ENCODE results near the gene CRYBG1.
"Not testable (repeated sequence)": the region's sequence is repeated elsewhere in the genome, so short reads cannot be mapped to it uniquely, and the experiment has no call there.

The CRYBG1 gene

DNA sequence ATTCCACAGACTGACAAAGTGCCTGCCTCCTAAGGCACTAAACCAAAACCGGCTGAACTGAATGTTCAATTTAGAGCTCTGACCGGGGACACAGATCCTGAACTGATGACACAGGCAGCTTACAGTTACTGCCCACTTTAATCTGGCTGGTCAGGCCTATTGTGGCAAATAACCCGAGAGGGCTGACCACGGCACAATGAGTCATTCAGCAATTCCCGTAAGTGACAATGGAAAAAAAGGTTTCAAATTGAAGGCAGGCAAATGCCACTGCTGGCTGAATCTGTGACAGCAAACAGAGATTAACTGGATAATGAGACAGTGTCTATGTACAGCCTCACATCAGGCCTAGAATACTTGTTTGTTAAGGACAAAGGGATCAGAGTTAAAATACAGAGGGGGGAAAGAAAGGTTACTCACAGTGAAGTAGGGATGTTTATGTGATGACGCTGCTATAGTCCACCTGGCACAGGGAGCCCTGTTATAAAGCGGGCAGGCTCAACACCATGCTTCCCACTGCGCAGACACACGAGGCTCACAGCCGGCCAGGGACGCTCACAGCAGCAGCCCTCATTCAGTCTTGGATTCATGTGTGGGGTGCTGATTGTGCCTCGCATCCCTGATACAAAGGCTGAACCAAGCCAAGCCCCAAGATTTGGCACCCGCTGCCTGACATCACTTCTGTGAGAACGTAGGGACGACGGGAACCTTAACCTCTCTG lies 214.4 kb downstream of the CRYBG1 start:
- peak; percentile 77 for DNase-seq (ENCODE audit: low spot score)
- FAIRE-seq, result peak; percentile 93

GRCh38 chr6:106579281-106579680 lies 218.8 kb downstream of the CRYBG1 start:
- FAIRE-seq, result no peak
- no peak for DNase-seq (ENCODE audit: low spot score)

GRCh38 chr6:106581468-106581867 lies 221.0 kb downstream of the CRYBG1 start:
- no peak for DNase-seq (ENCODE audit: low spot score)
- no peak for FAIRE-seq

GRCh38 chr6:106586815-106587415 lies 226.4 kb downstream of the CRYBG1 start:
- DNase-seq (ENCODE audit: low spot score), result no peak
- no peak for FAIRE-seq

DNA sequence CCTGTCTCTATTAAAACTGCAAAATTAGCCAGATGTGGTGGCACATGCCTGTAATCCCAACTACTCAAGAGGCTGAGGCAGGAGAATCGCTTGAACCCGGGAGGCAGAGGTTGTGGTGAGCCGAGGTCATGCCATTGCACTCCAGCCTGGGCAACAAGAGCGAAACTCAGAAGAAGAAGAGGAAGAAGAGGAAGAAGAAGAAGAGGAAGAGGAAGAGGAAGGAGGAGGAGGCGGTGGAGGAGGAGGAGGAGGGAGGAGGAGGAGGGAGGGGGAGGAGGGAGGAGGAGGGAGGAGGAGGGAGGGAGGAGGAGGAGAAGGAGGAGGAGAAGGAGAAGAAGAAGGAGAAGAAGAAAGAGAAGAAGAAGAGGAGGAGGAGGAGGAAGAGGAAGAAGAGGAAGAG lies 228.4 kb downstream of the CRYBG1 start:
- FAIRE-seq; DNase-seq (ENCODE audit: low spot score): not testable (repeated sequence)

GRCh38 chr6:106591111-106591825 lies 230.8 kb downstream of the CRYBG1 start:
- DNase-seq (ENCODE audit: low spot score), result peak; percentile 78
- peak; percentile 94 for FAIRE-seq

GRCh38 chr6:106599440-106599839 lies 238.9 kb downstream of the CRYBG1 start:
- no peak for DNase-seq (ENCODE audit: low spot score)
- FAIRE-seq, result no peak

DNA sequence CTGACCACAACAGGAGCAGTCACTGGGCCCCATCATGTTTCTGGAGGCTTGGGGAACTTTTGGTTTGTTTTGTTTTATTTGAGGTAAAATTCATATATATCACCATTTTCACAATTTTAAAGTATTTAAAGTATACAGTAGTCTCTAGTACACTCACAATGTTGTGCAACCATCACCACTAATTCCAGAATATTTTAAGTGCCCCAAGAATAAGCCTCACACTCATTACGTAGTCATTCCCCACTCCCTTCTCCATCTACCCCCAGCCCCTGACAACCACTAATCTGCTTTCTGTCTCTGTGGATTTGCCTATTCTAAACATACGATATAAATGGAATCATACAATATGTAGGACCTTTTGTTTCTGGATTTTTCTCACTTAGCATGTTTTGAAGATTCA lies 239.8 kb downstream of the CRYBG1 start:
- FAIRE-seq, result no peak
- DNase-seq (ENCODE audit: low spot score), result no peak

GRCh38 chr6:106608080-106608668 lies 247.7 kb downstream of the CRYBG1 start:
- DNase-seq (ENCODE audit: low spot score) (peak; percentile 52), FAIRE-seq (peak; percentile 73)

DNA sequence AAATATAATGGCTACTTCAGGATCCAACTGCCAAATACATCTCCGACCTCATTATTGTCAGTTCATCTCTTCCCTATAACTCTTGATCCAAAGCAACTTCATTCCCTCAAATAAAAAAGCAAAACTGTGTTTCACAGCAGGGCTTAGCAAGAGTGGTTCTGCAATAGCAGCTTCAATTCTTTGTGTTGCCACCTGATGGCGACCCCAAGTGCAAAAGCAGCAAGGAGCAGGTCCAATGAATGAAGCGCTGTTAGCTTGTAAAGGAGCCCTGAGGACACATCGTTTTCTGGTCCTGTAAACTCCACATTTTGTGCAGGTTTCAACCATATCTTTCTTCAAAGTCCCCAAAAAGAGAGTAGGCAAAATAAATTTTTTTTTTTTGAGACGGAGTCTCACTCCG lies 249.2 kb downstream of the CRYBG1 start:
- FAIRE-seq, result no peak
- peak; percentile 11 for DNase-seq (ENCODE audit: low spot score)

DNA sequence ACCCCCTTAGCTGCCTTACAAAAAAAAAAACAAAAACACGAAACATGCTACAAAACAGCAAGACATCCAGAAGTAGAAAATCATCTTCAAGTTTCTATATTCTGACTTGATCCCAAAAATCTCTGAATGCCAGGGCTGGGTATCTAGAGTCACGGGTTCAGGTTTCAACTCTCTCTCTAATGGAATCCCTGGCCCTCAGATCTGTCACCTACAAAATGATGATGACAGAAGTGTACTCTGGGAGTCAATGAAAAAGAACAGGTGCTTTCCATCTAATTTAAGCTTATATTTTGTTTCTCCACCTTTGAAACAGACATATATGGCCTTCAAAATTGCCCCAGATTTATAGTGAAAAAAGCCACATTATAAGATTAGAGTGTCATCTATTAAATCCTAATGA lies 250.5 kb downstream of the CRYBG1 start:
- DNase-seq (ENCODE audit: low spot score) (no peak), FAIRE-seq (no peak)

DNA sequence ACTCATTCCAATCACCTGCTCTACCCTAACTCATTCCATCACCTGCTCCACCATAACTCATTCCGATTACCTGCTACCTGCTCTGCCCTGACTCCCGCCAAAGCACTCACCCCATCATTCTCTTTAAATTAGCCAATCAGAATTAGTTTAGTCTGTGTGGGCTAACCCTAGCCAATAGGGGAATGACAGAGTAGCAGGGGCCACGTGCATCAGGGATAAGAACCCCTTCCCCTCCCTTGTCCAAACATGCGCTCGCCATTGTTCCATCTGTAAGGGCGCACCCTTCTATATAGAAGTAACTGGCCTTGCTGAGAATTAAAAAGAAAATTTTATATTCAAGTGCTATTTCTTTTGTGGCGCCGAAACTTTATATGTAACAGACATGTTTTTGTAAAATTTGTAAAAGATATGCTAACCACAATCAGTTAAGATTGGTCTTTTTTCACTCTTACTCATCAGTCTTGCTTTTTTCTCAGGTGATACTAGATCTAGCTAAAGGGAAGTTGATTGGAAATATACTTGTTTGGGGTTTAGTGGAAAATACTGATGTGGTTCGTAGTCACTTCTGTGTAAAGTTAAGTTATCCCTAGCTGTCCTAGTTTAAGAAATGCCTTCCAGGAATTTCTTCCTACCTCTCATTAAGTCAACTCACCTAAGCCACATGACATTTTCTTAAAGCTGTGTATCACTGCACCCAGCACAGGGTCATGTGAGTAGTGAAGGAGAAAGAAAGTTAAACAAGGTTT lies 252.3 kb downstream of the CRYBG1 start:
- FAIRE-seq (no peak), DNase-seq (ENCODE audit: low spot score) (no peak)

DNA sequence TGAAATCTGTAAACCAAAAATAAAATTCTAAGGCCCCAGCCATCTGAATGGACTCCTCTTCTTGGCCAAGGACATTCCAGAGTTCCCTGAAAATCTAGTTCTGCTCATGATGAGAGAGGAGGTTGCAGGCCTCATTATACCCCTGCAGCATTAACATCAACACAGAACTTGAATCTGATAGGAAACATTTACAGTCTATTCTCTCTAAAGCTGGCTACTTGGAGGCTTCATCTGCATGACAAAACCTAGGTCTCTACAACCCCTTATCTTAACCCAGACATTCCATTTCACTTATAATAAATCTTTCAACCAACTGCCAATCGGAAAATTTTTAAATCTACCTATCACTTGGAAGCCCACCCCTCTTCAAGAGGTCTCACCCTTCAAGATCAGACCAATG lies 253.1 kb downstream of the CRYBG1 start:
- FAIRE-seq, result no peak
- DNase-seq (ENCODE audit: low spot score), result no peak

GRCh38 chr6:106614166-106614565 lies 253.6 kb downstream of the CRYBG1 start:
- FAIRE-seq, result no peak
- no peak for DNase-seq (ENCODE audit: low spot score)

- FAIRE-seq (no peak), DNase-seq (ENCODE audit: low spot score) (no peak)
Observed at GRCh38 chr6:106614592-106615257, 254.2 kb downstream of the CRYBG1 start.

DNA sequence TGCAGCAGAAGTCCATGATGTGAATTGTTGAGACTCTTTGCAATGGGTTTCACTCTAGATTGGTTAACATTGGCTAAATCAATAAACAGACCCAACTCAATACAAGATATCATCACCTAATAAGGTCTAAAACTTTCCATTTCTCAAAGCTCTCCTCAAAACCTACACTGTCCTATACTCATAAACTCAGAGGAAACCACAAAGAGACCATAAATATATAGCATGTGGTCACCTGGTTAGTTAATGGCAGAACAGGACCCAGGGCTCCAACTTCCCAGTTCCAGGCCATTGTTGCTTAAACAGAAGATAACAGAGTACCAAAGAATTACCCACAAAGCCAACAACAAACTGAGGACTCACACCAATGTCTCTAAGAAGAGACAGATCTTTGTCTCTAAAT lies 256.8 kb downstream of the CRYBG1 start:
- FAIRE-seq, result no peak
- DNase-seq (ENCODE audit: low spot score), result no peak

DNA sequence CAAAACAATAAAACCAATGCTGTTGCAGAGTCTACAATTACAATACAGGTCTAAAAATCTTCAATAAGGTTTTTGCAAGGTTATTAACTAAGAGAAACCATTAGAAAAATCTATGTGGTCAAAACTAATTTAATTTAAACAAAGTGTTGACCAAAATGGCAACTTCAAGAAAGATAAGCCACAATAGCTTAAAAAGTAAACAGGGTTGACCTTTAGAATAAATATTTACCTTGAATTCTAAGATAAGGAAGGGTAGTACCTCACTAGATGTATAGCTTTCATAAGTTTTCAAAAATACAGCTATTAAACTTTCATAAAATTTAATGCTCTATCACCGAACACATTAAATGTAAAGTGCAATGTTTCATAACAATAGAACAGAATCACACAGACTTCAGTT lies 257.3 kb downstream of the CRYBG1 start:
- no peak for FAIRE-seq
- DNase-seq (ENCODE audit: low spot score), result no peak

DNA sequence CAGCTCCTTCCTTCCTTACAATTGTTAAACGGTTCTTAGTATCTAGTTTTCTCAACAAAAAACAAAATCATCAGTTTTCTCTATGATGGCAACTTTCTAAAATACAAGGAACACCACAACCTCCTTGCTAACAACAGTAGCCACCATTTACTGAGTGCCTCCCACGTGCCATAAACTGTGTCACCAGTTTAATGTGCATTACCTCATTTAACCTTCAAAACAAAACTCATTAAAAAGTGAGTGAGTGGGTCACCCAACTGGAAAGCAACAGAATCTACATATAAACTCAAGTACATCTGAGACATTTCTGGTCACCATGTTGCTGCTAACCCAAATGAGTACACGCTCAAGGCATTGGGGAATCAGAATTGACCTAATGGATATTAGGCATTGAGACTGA lies 257.8 kb downstream of the CRYBG1 start:
- DNase-seq (ENCODE audit: low spot score) (no peak), FAIRE-seq (no peak)

- FAIRE-seq (no peak), DNase-seq (ENCODE audit: low spot score) (no peak)
Observed at GRCh38 chr6:106619223-106619622, 258.7 kb downstream of the CRYBG1 start.

- DNase-seq (ENCODE audit: low spot score) (no peak), FAIRE-seq (no peak)
Observed at GRCh38 chr6:106620931-106621672, 260.6 kb downstream of the CRYBG1 start.

Data from RCC 7860 (cell line).